Measurements from ENCODE around the gene CHRNG. TPM values are rescaled to one million over a fixed set of nuclear protein-coding genes. Genes with fewer than 3 reads are reported as not detected.

The CHRNG gene
- polyA plus RNA-seq, 4 donors, result 0.52 to 2.0 (median 1.4) TPM

- no peak for DNase-seq (ENCODE audit: low read depth in 4 of 4, low spot score in 2 of 4)
Observed at GRCh38 chr2:232504438-232504837, 35.1 kb upstream of the CHRNG start.

- no peak for DNase-seq (ENCODE audit: low read depth in 4 of 4, low spot score in 2 of 4)
Observed at GRCh38 chr2:232505856-232506255, 33.6 kb upstream of the CHRNG start.

- no peak for DNase-seq (ENCODE audit: low read depth in 4 of 4, low spot score in 2 of 4)
Observed at GRCh38 chr2:232506709-232507108, 32.8 kb upstream of the CHRNG start.

GRCh38 chr2:232508251-232508650 is 31.2 kb upstream of the CHRNG start:
- DNase-seq (ENCODE audit: low read depth in 4 of 4, low spot score in 2 of 4), result no peak

- no peak for DNase-seq (ENCODE audit: low read depth in 4 of 4, low spot score in 2 of 4)
Observed at GRCh38 chr2:232511336-232511890, 28.1 kb upstream of the CHRNG start.

- DNase-seq (ENCODE audit: low read depth in 4 of 4, low spot score in 2 of 4), result no peak
Observed at GRCh38 chr2:232512602-232513001, 26.9 kb upstream of the CHRNG start.

- no peak for DNase-seq (ENCODE audit: low read depth in 4 of 4, low spot score in 2 of 4)
Observed at GRCh38 chr2:232513353-232513752, 26.1 kb upstream of the CHRNG start.

GRCh38 chr2:232515639-232516038 is 23.9 kb upstream of the CHRNG start:
- DNase-seq (ENCODE audit: low read depth in 4 of 4, low spot score in 2 of 4), result no peak

- no peak for DNase-seq (ENCODE audit: low read depth in 4 of 4, low spot score in 2 of 4)
Observed at GRCh38 chr2:232516551-232516950, 22.9 kb upstream of the CHRNG start.

GRCh38 chr2:232518844-232519243 is 20.6 kb upstream of the CHRNG start:
- no peak for DNase-seq (ENCODE audit: low read depth in 4 of 4, low spot score in 2 of 4)

- no peak for DNase-seq (ENCODE audit: low read depth in 4 of 4, low spot score in 2 of 4)
Observed at GRCh38 chr2:232519581-232520438, 19.7 kb upstream of the CHRNG start, which contains the start of gene PRSS56. Gene PRSS56 (plus strand): TSS chr2:232520388. CDS start chr2:232520599, 211 bp downstream.

GRCh38 chr2:232520489-232520888 is 19.0 kb upstream of the CHRNG start:
- no peak for DNase-seq (ENCODE audit: low read depth in 4 of 4, low spot score in 2 of 4)

GRCh38 chr2:232521098-232521497 is 18.4 kb upstream of the CHRNG start:
- no peak for DNase-seq (ENCODE audit: low read depth in 4 of 4, low spot score in 2 of 4)

GRCh38 chr2:232521959-232522622 is 17.4 kb upstream of the CHRNG start:
- no peak for DNase-seq (ENCODE audit: low read depth in 4 of 4, low spot score in 2 of 4)

GRCh38 chr2:232522623-232523401 is 16.7 kb upstream of the CHRNG start:
- DNase-seq (ENCODE audit: low read depth in 4 of 4, low spot score in 2 of 4), result no peak

- DNase-seq (ENCODE audit: low read depth in 4 of 4, low spot score in 2 of 4), result no peak
Observed at GRCh38 chr2:232523402-232523681, 16.1 kb upstream of the CHRNG start.

GRCh38 chr2:232523682-232524597 is 15.6 kb upstream of the CHRNG start:
- DNase-seq (ENCODE audit: low read depth in 4 of 4, low spot score in 2 of 4), result no peak

- DNase-seq (ENCODE audit: low read depth in 4 of 4, low spot score in 2 of 4), result no peak
Observed at GRCh38 chr2:232524771-232525170, 14.7 kb upstream of the CHRNG start.

- DNase-seq (ENCODE audit: low read depth in 4 of 4, low spot score in 2 of 4), result no peak
Observed at GRCh38 chr2:232525199-232525598, 14.3 kb upstream of the CHRNG start.

GRCh38 chr2:232525791-232526371 is 13.6 kb upstream of the CHRNG start, which contains the start of gene CHRND:
Gene CHRND (plus strand): TSS chr2:232526160. CDS start chr2:232526216, 56 bp downstream.
- DNase-seq (ENCODE audit: low read depth in 4 of 4, low spot score in 2 of 4), result no peak

All from left renal cortex interstitium (tissue), 4 donors.